ENCODE results near the gene CDKL2.

DNA sequence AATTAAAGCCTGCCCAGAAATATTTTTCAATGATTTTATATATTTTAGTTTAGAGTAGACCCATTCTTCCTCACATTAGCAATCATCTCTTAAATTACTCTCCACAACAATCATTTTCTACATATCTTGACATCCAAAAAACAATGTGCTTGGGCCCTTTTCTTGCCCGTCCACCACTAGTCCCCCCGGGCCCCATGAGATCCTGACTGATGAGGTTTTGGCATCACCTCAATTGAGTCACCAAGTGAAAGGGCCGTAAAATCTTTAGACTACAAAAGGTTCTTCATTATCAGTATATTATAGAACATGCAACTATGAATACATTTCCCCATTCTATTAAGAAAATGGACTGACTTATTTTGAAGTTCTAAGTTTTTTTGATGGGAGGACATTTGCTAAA, 4.0 kb upstream of the CDKL2 start:
- TF ChIP-seq EZH2 (IDR thresholded peaks at IDR 0.05; ENCODE audit: borderline replicate concordance, low read length), result no peak
- TF ChIP-seq, protein P1, sequence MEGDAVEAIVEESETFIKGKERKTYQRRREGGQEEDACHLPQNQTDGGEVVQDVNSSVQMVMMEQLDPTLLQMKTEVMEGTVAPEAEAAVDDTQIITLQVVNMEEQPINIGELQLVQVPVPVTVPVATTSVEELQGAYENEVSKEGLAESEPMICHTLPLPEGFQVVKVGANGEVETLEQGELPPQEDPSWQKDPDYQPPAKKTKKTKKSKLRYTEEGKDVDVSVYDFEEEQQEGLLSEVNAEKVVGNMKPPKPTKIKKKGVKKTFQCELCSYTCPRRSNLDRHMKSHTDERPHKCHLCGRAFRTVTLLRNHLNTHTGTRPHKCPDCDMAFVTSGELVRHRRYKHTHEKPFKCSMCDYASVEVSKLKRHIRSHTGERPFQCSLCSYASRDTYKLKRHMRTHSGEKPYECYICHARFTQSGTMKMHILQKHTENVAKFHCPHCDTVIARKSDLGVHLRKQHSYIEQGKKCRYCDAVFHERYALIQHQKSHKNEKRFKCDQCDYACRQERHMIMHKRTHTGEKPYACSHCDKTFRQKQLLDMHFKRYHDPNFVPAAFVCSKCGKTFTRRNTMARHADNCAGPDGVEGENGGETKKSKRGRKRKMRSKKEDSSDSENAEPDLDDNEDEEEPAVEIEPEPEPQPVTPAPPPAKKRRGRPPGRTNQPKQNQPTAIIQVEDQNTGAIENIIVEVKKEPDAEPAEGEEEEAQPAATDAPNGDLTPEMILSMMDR (conservative IDR thresholded peaks at IDR 0.05 in 1 of 2, IDR thresholded peaks at IDR 0.05 in 1 of 2; ENCODE audit: extremely low read depth in 1 of 2, insufficient read depth in 1 of 2, low read depth in 1 of 2, low read length in 2 of 2), result no peak
